ENCODE data around the gene SQOR.

GRCh38 chr15:45644437-45644836 lies 9.6 kb downstream of the SQOR start:
- TF ChIP-seq CTCF (IDR thresholded peaks at IDR 0.05) (no peak), POLR2A (IDR thresholded peaks at IDR 0.05) (no peak), POLR2AphosphoS5 (IDR thresholded peaks at IDR 0.05) (no peak)
